Transverse colon (tissue), 3 donors: ENCODE results near the gene PAPOLA.

Experiments
- EP300 ChIP-seq: sonication (generic); formaldehyde crosslinking; IDR thresholded peaks from one replicate; pipeline ENCODE4 v1.6.1; 2017; ENCODE audit warnings: antibody characterized with exemption, low read depth
- POLR2A ChIP-seq: fragments of 450-650 bp; IDR thresholded peaks from one replicate; pipeline ENCODE4 v1.6.1; 2016; ENCODE audit warnings: antibody characterized with exemption, mild to moderate bottlenecking, moderate library complexity
- TF ChIP-seq, protein P1 (sequence below), 5 experiments: fragments of 200-600 bp in 3 of 5; fragments of 450-650 bp in 2 of 5; sonication (generic) in 3 of 5; IDR thresholded peaks; 1 replicate in 2 of 5; 2 replicates in 3 of 5; pipeline ENCODE4 v1.5.1; 2016 to 2017; ENCODE audit warnings: antibody characterized with exemption in 5 of 5, inconsistent platforms in 3 of 5, mild to moderate bottlenecking in 2 of 5, moderate library complexity in 1 of 5

DNA sequence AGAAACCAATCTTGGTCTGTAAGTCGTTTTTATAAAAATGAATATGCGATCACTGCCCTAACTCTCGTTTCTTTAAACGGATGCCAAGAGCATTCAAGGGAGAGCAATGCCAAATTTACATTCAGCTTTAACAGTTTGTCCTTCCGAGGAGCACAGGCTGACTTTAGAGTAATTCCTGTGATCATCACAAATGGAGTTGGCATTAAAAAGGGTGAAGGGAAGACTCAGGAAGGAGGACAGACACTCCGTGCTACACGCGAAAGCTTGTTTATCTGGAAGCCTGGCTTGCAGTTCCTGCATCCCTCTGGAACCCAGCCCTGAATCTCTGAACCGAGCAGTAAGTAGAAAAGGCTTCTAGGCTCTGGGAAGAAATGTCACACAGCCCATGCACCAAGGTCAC is 78.4 kb downstream of the PAPOLA start:
- TF ChIP-seq, protein P1, sequence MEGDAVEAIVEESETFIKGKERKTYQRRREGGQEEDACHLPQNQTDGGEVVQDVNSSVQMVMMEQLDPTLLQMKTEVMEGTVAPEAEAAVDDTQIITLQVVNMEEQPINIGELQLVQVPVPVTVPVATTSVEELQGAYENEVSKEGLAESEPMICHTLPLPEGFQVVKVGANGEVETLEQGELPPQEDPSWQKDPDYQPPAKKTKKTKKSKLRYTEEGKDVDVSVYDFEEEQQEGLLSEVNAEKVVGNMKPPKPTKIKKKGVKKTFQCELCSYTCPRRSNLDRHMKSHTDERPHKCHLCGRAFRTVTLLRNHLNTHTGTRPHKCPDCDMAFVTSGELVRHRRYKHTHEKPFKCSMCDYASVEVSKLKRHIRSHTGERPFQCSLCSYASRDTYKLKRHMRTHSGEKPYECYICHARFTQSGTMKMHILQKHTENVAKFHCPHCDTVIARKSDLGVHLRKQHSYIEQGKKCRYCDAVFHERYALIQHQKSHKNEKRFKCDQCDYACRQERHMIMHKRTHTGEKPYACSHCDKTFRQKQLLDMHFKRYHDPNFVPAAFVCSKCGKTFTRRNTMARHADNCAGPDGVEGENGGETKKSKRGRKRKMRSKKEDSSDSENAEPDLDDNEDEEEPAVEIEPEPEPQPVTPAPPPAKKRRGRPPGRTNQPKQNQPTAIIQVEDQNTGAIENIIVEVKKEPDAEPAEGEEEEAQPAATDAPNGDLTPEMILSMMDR (IDR thresholded peaks at IDR 0.05), result no peak
- TF ChIP-seq POLR2A, result no peak
- TF ChIP-seq EP300, result no peak
